HUDEP-2 (cell line): Measurements from ENCODE around the gene NRCAM.

Experiments
- DNase-seq, 76 experiments: peaks; one replicate each; lab custom pipeline; 2025; ENCODE audit not compliant: unreplicated experiment in 76 of 76; lab: John Stamatoyannopoulos, UW

NRCAM gene

DNA sequence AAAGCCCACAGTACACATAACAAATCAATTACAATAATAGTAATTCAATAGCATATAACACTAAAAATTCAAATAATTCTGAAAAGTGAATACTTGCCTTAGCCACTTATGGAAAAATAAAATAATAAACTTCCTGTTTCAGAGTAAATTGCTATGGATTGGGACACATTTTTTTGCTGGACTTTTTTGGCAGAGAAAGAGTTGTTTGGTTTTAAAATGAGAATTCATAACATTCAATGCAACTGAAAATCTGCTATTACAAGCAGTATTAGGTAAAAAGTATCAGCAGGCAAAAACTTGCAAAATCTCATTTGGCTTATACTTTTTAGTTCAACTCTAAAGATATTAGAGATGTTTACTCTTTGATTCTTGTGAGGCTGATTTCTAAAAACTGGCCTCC lies 141.7 kb downstream of the NRCAM start:
- DNase-seq: no peak

DNA sequence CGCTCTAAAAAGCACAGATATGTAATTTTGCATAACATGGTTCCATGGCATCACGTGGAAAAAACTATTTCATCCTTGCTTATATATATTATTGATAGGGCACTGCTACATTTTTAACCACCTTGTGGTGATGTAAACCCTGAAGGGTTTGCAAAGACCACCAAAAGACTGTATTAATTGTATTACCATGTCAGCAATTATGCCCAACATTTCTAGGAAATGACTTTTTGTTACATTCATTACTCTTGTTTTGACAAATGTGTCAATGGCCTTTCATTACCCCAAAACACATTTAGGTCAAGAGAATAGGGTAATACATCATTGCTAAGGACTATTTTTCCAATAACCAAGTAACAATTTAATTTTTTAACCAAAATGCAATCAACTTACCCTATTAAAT lies 142.2 kb downstream of the NRCAM start:
- no peak for DNase-seq

DNA sequence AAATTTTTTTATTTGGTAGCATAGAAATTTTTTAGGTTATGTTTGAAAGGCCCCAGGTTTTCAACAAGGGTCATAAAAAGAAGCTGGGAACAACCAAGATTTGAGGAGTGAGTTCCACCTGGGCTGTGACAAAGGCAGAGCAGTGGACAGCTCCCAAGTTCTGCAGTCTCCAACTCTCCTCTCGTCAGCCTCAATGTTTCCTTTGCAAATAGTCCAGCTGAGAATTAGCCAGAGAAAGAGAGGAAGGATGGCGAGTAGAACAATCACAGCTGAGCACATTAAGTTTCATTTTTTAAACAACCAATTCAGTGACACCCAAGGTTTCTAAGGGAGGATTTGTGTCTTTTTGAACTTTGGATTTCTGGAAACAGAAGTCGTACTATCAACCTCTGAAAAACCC lies 143.2 kb downstream of the NRCAM start:
- DNase-seq: no peak

DNA sequence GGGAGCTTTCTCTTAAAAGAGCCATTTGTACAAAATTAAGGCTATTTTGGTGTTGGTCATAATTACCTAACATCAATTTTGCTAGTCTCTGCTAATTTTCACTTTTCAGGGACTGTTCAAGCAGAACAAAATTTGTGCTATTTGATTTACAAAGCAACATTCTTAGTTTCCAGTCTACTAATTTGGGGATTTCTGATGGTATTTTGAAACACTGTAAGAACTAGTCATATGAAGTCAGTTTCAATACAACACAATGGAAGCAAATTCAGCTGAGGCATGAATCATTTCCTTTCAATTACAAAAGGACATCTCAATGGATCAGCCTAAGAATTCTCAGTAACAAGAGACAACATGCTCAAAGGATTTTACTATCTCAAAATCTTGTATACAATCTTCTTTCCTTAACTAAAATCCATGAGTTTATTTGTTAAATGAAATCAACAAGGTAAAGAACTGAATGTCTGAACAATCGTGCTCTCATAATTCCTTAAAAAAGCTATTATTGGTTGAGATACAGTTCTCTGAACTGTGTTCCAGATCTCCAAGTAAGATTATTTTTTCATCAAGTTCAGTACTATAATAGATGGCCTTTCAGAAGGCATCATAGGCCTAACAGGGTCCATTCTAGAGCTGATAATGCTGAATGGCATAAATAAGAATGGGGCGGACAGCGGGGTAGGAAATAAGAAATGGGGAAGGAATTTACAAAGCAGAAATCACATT lies 144.6 kb downstream of the NRCAM start:
- DNase-seq: no peak

- no peak for DNase-seq
Observed at GRCh38 chr7:108310351-108310750, 145.9 kb downstream of the NRCAM start.

DNA sequence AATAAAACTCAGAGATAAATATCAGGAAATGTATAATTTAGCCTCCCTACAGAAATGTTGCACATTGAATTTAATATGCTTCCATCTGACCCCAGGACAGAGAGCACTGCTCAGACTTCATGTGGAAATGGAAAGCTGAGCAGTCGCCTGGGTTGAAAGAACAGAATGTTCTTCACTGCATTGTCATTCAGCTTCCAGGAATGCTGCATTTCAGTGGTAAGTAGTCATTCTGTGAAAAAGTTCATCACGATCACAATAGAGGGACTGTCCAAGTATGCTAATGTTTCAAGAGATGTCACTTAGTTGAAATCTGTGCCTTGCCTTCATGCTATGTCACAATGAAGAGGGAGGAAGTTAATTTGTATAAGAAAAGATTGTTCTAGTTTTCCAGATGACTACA lies 147.3 kb downstream of the NRCAM start:
- DNase-seq: no peak

- no peak for DNase-seq
Observed at GRCh38 chr7:108308276-108308675, 148.0 kb downstream of the NRCAM start.

DNA sequence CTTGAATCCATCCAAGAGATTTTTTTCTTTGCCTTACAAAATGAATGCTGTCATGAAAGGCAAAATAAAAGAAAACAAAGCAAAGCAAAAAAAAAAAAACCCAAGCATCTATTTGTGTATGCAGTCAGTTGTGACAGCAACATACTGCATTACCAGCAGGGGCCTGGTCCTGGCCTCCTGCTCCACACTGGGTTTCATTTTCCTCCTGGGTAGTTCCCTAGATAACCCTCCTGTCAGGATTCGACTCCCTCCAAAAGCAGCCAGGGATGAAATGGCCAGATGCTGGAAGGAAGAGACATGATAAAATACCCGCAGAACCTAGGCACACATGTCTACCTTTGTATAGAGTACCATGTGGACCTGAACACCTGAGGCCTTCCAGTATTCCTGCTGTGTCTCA lies 148.6 kb downstream of the NRCAM start:
- DNase-seq: no peak

GRCh38 chr7:108307194-108307593 lies 149.0 kb downstream of the NRCAM start:
- DNase-seq: no peak

DNA sequence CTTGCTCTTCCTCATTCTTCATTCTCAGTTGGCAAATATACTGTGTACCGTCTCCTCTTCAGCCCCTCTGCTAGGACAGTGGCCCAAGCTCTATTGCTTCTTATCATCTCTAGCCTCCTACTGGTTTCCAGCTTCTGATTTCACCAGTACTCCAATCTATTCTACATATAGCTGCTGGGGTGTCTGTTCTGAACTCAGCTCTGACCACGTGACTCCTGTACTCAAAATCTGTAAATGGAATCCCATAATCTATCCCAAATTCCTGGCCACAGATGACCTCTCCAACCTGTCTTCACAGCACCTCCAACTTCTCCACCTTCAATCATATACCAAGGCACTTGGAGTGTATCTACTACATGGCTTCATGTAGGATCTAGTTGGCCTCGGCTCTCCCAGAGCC lies 152.9 kb downstream of the NRCAM start:
- no peak for DNase-seq

DNA sequence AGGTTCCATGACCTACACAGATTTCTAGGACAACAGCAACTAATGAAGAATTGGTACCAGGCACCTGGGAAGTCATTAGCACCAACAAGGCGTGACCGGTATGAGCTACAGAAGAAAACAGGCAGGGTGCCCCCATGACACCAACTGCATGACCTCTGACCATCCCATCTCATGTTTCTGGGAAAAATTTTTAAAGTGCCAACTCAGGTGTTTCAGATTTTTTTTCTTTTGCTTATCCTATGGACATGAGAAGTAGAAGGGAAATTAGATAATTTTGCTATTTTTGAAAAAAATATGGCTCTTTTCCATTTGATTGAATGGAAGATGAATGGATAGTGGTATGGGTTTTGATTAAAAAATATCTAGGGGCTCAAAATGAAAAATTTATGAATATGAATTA lies 154.8 kb downstream of the NRCAM start:
- no peak for DNase-seq

DNA sequence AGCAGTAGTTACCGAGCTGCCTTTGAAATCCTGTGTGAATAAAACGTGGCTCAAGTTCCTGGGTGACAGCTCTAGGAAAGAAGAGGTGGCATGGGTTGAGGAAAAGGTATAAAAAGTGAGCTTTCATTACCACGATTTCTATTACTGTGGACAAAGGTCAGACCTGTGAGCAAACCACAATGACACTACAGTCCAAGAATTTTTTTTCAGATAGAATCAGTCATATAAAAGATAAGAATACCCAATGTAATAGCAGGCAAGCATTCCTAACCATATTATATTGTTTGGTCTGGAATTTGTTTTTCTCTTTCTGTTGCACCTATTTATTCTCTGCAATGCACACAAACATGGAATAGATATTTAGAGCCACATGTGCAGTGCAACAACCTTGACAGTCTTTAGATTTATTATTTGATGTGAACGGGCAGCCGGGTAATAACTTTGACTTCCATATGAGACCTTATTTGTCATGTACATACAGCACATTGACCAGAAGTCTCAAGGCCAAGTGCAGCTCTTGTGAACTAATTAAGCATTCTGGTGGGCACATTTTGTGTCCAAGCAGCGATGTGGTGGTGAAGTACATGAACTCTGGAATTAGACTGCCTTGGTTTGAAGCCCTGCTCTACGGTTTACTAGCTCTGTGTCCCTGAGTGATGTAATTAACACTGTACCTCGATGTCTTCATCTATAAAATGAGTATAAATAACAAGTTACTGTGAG lies 156.8 kb downstream of the NRCAM start:
- DNase-seq: no peak

GRCh38 chr7:108296911-108297310 lies 159.3 kb downstream of the NRCAM start:
- no peak for DNase-seq

DNA sequence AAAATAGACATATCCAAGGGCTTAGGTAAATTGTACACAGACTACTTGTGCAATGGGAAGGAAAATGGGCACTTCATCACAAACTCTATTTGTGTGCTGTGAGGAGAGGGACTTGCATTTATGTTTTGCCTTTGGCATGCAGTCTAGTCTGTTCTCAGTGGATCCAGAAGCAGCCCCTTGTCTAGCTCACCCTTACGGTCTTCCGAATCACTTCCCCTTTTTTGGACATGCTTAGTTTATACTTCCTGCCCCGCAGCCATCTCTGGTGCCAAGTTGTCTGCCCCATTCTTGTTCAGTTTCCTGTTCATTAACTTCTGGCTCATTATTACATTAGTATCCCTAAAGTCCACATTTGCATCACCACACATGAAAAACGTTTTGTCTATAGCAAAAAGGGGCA lies 161.6 kb downstream of the NRCAM start:
- DNase-seq: no peak

DNA sequence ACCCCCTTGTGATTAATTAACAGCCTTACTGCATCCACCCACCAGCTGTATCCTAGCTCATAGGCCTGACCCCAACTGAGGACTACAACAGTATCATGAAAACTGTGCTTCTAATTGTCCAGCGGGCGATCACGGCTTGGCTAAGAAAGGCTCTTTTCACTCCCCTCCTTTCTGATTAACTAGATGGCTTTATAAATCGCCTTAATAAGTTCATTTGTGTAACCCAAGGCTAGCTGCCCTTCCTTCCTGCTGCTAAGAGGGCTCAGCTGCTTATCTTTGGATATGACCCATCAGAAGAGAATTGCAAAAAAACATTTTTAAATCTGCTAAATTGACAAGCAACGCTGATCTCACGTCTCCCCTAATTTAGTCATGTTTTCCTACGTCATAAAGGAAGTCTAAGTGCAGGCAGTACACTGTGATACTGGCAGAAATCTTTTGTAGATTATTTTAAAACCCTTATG lies 163.1 kb downstream of the NRCAM start:
- no peak for DNase-seq

DNA sequence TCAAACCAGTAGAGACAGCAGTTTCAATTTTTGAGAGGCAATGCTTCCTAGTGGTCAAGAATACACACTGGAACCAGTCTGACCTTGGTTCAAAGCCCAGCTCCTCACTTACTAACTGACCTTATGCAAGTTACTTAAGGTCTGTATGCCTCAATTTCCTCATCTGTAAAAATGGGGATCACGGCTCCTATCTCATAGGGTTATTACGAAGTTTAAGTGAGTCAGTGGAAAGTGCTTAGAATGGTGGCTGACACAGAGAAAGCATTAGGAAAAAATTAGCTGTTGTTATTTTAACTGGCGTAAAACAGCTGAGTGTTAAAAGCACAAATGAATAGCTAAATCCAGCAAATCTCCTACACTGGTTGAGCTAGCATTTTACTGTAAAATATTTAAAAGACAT lies 163.7 kb downstream of the NRCAM start:
- no peak for DNase-seq

DNA sequence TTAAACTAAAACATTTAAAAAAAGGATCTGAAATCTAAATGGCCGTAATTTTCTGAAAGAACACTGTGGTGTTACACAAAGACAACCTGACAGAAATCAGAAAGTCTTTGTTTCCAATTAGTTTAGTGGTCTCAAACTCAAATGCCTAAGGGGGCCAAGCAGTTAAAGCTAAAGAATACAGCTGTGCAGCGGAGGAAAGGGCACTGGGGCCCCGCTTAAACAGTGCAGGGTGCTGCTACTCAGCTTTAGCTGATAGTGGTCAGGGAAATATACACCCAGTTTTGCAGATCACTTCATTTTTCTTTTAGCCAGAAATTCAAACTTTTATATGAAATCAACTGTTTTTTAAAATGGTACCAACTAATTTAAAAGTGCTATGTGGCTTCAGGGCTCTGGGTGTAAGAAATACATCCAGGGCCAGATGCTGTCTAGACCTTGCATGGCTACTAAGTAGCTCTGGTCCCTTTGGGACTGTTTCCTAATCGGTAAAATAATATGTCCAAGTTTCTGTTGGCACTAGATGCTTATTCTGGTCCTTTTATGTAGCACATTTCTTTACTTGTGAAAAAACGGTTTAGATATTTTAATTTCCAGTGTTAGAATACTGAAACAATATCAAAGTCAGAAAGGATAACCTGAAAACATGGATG lies 164.3 kb downstream of the NRCAM start:
- DNase-seq: no peak

DNA sequence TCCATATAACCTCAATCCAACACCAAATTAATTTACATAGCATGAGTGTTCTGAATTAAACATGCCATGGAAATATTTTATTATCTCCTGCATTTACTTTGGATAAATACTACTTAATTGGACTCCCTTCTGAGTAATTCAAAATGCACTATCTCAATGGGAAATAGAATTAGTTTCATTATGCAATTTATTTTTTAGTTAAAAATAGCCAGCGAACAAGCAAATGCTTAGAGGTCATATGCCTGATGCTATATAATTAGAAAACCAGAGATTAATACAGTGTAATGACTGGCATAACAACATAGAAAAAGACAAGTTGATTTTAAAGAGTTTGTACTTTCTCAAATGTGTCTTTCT lies 165.1 kb downstream of the NRCAM start:
- DNase-seq: no peak

GRCh38 chr7:108290459-108291151 lies 165.6 kb downstream of the NRCAM start:
- no peak for DNase-seq

GRCh38 chr7:108289852-108290251 lies 166.4 kb downstream of the NRCAM start:
- no peak for DNase-seq

GRCh38 chr7:108287857-108288256 lies 168.4 kb downstream of the NRCAM start:
- no peak for DNase-seq
